K562 (cell line): ENCODE data around the gene ZNF613. TPM values are rescaled to one million over a fixed set of nuclear protein-coding genes. Genes with fewer than 3 reads are reported as not detected.
A peak's percentile ranks its signal among the peaks of the same experiment; 100 is the strongest.

ENCODE experiments used
- ADNP ChIP-seq: fragments of 200-800 bp; sonication (Bioruptor generic); IDR thresholded peaks from 2 replicates; pipeline ENCODE4 v1.6.1; 2016; ENCODE audit warnings: missing genetic modification characterization, missing compliant biosample characterization
- ATF1 ChIP-seq, 2 experiments: fragments of 450-650 bp in 1 of 2; IDR thresholded peaks; 2 replicates each; pipeline ENCODE4 v1.6.1; 2016; ENCODE audit warnings: missing compliant biosample characterization in 1 of 2, missing genetic modification characterization in 1 of 2
- EP400 ChIP-seq: fragments of 450-650 bp; IDR thresholded peaks from 2 replicates; pipeline ENCODE4 v1.6.1; 2017; ENCODE audit warnings: antibody characterized with exemption, mild to moderate bottlenecking, moderate library complexity
- HOXB6 ChIP-seq: fragments of 250-450 bp; sonication (Bioruptor Pico); IDR thresholded peaks from 2 replicates; pipeline ENCODE4 v1.5.1; 2022; ENCODE audit warnings: mild to moderate bottlenecking, borderline replicate concordance
- MAFF ChIP-seq: IDR thresholded peaks from 2 replicates; pipeline ENCODE4 v1.6.1; 2012; ENCODE audit warnings: low read length, improper control_type of control experiment
- MYC ChIP-seq, 2 experiments: fragments of 250-450 bp in 1 of 2; sonication (Bioruptor Pico) in 1 of 2; IDR thresholded peaks; 2 replicates each; pipeline versions ENCODE4 v1.5.1 to v1.6.1; 2012 to 2021; ENCODE audit warnings: low read depth in 2 of 2, borderline replicate concordance in 1 of 2, improper control_type of control experiment in 1 of 2, low read length in 1 of 2, mild to moderate bottlenecking in 1 of 2, moderate library complexity in 1 of 2
- RCOR1 ChIP-seq, 2 experiments: IDR thresholded peaks; 2 replicates each; pipeline ENCODE4 v1.6.1; 2012; ENCODE audit warnings: low read depth in 2 of 2, low read length in 2 of 2, borderline replicate concordance in 1 of 2, improper control_type of control experiment in 1 of 2
- STAT5A ChIP-seq: IDR thresholded peaks from 2 replicates; pipeline ENCODE4 v1.6.1; 2012; ENCODE audit warnings: low read length, inconsistent platforms, borderline replicate concordance
- SUPT5H ChIP-seq: fragments of 450-650 bp; IDR thresholded peaks from 2 replicates; pipeline ENCODE4 v1.6.1; 2016
- TAL1 ChIP-seq: fragments of 450-650 bp; IDR thresholded peaks from 2 replicates; pipeline ENCODE4 v1.6.1; 2016; ENCODE audit warnings: mild to moderate bottlenecking
- ZFPM2 ChIP-seq: fragments of 250-450 bp; sonication (Bioruptor Pico); IDR thresholded peaks from 2 replicates; pipeline ENCODE4 v1.5.1; 2022; ENCODE audit warnings: mild to moderate bottlenecking
- ZKSCAN3 ChIP-seq: fragments of 250-450 bp; sonication (Bioruptor Pico); IDR thresholded peaks from 2 replicates; pipeline ENCODE4 v1.4.0; 2020
- ZNF76 ChIP-seq: fragments of 250-450 bp; sonication (Bioruptor Pico); IDR thresholded peaks from 2 replicates; pipeline ENCODE4 v1.4.0; 2020; ENCODE audit warnings: mild to moderate bottlenecking, moderate library complexity, borderline replicate concordance
- ZNF764 ChIP-seq: fragments of 250-450 bp; sonication (Bioruptor Pico); IDR thresholded peaks from 2 replicates; pipeline ENCODE4 v1.4.0; 2020; ENCODE audit warnings: low read depth, mild to moderate bottlenecking, moderate library complexity
- polyA plus RNA-seq, 8 experiments: library from polyadenylated mRNA; depleted of rRNA in 4 of 8; stranded (reverse) in 5 of 8; unstranded in 3 of 8; fragments of >200 nt; fragmentation: Nextera tagmentation in 2 of 8; fragmentation: Illumina TruSeq in 1 of 8; extraction: Ambion mirVana in 2 of 8; extraction: Trizol in 1 of 8; gene quantifications; 2 replicates each; pipeline versions ENCODE4 v1.2.1 to v1.2.3, GENCODE V29; 2011 to 2014; ENCODE audit warnings: inconsistent platforms in 1 of 8, missing spikeins in 1 of 8
- total RNA-seq, 7 experiments: library from RNA; depleted of rRNA in 6 of 7; stranded (reverse); fragments of >200 nt in 6 of 7; fragmentation: Illumina TruSeq in 2 of 7; extraction: Trizol in 2 of 7; gene quantifications; 2 replicates each; pipeline versions ENCODE4 v1.2.1 to v1.2.3, GENCODE V29; 2011 to 2021; ENCODE audit warnings: low replicate concordance in 1 of 7
- TF ChIP-seq, protein P1 (sequence below): sonication (generic); formaldehyde crosslinking; IDR thresholded peaks from 2 replicates; pipeline ENCODE4 v1.8.0; 2022; ENCODE audit warnings: mild to moderate bottlenecking, missing genetic modification reagents
- TF ChIP-seq, protein P2 (sequence below): fragments of 450-650 bp; IDR thresholded peaks from 2 replicates; pipeline ENCODE4 v1.6.1; 2016; ENCODE audit warnings: mild to moderate bottlenecking
- TF ChIP-seq, protein P3 (sequence below): fragments of 450-650 bp; formaldehyde crosslinking; IDR thresholded peaks from 2 replicates; pipeline ENCODE4 v1.4.0; 2020; ENCODE audit warnings: mild to moderate bottlenecking, moderate library complexity
- TF ChIP-seq, protein P4 (sequence below): IDR thresholded peaks from 2 replicates; pipeline ENCODE4 v1.6.1; 2011; ENCODE audit not compliant: insufficient read length; ENCODE audit errors: extremely low read depth
- TF ChIP-seq, protein P5 (sequence below): sonication (generic); formaldehyde crosslinking; IDR thresholded peaks from 2 replicates; pipeline ENCODE4 v1.8.0; 2022; ENCODE audit warnings: mild to moderate bottlenecking, missing genetic modification reagents

The ZNF613 gene
- total and polyA plus RNA-seq, 9 of the 15 experiments (the other 6 are each of a cell fraction or from before 2014, with no cell fraction given): 2.1 to 4.5 (median 2.7) TPM

- TF ChIP-seq ATF1 (CRISPR knock-in tag; IDR thresholded peaks at IDR 0.05) (no peak), ATF1 (tag; IDR thresholded peaks at IDR 0.05) (peak; percentile 32; the same call in 1 of the 2 replicates), ADNP (tag) (no peak), EP400 (peak; percentile 38; the same call in 1 of the 2 replicates), STAT5A (no peak), TAL1 (no peak), ZNF76 (CRISPR knock-in tag) (no peak), HOXB6 (CRISPR knock-in tag) (no peak), RCOR1 (IDR thresholded peaks at IDR 0.05; ENCODE audit: borderline replicate concordance in 1 of 2, low read depth in 2 of 2, low read length in 2 of 2) (no peak), SUPT5H (peak; percentile 42; the same call in 1 of the 2 replicates), ZKSCAN3 (CRISPR knock-in tag) (no peak), MAFF (no peak), ZFPM2 (no peak), ZNF764 (CRISPR knock-in tag) (no peak), MYC (IDR thresholded peaks at IDR 0.05; ENCODE audit: low read depth, low read length) (0 out of 2 replicates have a peak, but pooled peaks have one; percentile 31), MYC (CRISPR knock-in tag; IDR thresholded peaks at IDR 0.05; ENCODE audit: borderline replicate concordance, low read depth) (no peak)
- TF ChIP-seq, protein P1, sequence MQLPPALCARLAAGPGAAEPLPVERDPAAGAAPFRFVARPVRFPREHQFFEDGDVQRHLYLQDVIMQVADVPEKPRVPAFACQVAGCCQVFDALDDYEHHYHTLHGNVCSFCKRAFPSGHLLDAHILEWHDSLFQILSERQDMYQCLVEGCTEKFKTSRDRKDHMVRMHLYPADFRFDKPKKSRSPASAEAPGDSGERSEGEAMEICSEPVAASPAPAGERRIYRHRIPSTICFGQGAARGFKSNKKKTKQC (CRISPR knock-in tag): peak; percentile 69; the same call in 1 of the 2 replicates
- TF ChIP-seq, protein P2, sequence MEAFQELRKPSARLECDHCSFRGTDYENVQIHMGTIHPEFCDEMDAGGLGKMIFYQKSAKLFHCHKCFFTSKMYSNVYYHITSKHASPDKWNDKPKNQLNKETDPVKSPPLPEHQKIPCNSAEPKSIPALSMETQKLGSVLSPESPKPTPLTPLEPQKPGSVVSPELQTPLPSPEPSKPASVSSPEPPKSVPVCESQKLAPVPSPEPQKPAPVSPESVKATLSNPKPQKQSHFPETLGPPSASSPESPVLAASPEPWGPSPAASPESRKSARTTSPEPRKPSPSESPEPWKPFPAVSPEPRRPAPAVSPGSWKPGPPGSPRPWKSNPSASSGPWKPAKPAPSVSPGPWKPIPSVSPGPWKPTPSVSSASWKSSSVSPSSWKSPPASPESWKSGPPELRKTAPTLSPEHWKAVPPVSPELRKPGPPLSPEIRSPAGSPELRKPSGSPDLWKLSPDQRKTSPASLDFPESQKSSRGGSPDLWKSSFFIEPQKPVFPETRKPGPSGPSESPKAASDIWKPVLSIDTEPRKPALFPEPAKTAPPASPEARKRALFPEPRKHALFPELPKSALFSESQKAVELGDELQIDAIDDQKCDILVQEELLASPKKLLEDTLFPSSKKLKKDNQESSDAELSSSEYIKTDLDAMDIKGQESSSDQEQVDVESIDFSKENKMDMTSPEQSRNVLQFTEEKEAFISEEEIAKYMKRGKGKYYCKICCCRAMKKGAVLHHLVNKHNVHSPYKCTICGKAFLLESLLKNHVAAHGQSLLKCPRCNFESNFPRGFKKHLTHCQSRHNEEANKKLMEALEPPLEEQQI: peak; percentile 71; the same call in 1 of the 2 replicates
- TF ChIP-seq, protein P3, sequence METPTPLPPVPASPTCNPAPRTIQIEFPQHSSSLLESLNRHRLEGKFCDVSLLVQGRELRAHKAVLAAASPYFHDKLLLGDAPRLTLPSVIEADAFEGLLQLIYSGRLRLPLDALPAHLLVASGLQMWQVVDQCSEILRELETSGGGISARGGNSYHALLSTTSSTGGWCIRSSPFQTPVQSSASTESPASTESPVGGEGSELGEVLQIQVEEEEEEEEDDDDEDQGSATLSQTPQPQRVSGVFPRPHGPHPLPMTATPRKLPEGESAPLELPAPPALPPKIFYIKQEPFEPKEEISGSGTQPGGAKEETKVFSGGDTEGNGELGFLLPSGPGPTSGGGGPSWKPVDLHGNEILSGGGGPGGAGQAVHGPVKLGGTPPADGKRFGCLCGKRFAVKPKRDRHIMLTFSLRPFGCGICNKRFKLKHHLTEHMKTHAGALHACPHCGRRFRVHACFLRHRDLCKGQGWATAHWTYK (CRISPR knock-in tag): no peak
- TF ChIP-seq, protein P4, sequence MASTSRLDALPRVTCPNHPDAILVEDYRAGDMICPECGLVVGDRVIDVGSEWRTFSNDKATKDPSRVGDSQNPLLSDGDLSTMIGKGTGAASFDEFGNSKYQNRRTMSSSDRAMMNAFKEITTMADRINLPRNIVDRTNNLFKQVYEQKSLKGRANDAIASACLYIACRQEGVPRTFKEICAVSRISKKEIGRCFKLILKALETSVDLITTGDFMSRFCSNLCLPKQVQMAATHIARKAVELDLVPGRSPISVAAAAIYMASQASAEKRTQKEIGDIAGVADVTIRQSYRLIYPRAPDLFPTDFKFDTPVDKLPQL: no peak
- TF ChIP-seq, protein P5, sequence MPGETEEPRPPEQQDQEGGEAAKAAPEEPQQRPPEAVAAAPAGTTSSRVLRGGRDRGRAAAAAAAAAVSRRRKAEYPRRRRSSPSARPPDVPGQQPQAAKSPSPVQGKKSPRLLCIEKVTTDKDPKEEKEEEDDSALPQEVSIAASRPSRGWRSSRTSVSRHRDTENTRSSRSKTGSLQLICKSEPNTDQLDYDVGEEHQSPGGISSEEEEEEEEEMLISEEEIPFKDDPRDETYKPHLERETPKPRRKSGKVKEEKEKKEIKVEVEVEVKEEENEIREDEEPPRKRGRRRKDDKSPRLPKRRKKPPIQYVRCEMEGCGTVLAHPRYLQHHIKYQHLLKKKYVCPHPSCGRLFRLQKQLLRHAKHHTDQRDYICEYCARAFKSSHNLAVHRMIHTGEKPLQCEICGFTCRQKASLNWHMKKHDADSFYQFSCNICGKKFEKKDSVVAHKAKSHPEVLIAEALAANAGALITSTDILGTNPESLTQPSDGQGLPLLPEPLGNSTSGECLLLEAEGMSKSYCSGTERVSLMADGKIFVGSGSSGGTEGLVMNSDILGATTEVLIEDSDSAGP (CRISPR knock-in tag): no peak
Observed at GRCh38 chr19:51986309-51987291, 59.3 kb downstream of the ZNF613 start, which contains the start of gene ZNF350 (continued).
